Activated gamma-delta T cell treated with anti-CD3 and anti-CD28 coated beads, Interleukin-2, amount 50 U/mL, for 16 hours (primary cell): ENCODE results near the gene LRRC1.

Experiments
- DNase-seq: peaks from one replicate; pipeline ENCODE4 v3.0.0-alpha.2; 2020; ENCODE audit warnings: low read depth

Gene LRRC1

GRCh38 chr6:53961679-53962370 lies 167.0 kb downstream of the LRRC1 start:
- DNase-seq = no peak

- no peak for DNase-seq
Measured at GRCh38 chr6:53962646-53963045, 167.8 kb downstream of the LRRC1 start.

- DNase-seq = no peak
Measured at GRCh38 chr6:53967415-53967814, 172.6 kb downstream of the LRRC1 start.
